Choroid plexus epithelial cell (primary cell): Measurements from ENCODE around the gene MAP2K1.
"Not testable (repeated sequence)": the region's sequence is repeated elsewhere in the genome, so short reads cannot be mapped to it uniquely, and the experiment has no call there.

ENCODE experiments used
- DNase-seq: peaks from one replicate; pipeline ENCODE4 v3.0.0-alpha.2; 2010; ENCODE audit warnings: low read depth
- H3K4me3 ChIP-seq: 2 replicates; pipeline ENCODE4 v1.5.1; 2011; ENCODE audit warnings: low read depth, mild to moderate bottlenecking, control low read depth, low read length, moderate library complexity
- CTCF ChIP-seq: conservative IDR thresholded peaks from 2 replicates; pipeline ENCODE4 v1.5.1; 2011; ENCODE audit warnings: low read depth, mild to moderate bottlenecking, control low read depth, inconsistent platforms, low read length, moderate library complexity

Gene MAP2K1

GRCh38 chr15:66388576-66388975, 1.9 kb downstream of the MAP2K1 start:
- no peak for TF ChIP-seq CTCF
- H3K4me3 ChIP-seq, result no peak overlapping the region
- no peak for DNase-seq

DNA sequence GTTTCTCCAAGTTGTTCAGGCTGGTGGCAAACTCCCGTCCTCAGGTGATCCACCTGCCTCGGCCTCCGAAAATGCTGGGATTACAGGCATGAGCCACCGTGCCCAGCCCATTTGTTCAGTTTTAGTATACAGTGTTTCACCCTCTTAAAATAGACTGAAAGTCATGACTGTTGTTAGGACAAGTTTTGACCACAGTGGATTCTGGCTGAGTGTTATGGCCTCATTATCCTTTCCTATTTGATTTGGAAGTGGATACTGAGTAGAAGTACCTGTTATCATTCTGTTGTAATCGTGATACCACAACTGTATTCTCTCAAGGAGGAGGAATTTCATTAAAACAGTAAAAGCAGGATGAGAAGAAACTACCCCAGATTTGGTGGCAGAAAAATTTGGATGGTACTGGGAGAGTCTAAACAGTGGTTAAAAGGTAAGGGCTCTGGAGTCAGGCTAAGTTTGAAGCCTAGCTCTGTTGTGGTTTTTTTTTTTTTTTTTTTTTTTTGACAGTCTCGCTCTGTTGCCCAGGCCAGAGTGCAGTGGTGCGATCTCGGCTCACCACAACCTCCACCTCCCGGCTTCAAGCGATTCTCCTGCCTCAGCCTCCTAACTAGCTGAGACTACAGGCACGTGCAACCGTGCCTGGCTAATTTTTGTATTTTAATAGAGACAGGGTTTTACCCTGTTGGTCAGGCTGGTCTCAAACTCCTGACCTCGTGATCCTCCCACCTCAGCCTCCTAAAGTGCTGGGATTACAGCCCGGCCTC, 2.6 kb downstream of the MAP2K1 start:
- no peak for TF ChIP-seq CTCF
- DNase-seq, result no peak
- H3K4me3 ChIP-seq, result no peak overlapping the region

GRCh38 chr15:66389859-66390381, 3.2 kb downstream of the MAP2K1 start:
- no peak for DNase-seq
- TF ChIP-seq CTCF, result no peak
- no peak overlapping the region for H3K4me3 ChIP-seq

DNA sequence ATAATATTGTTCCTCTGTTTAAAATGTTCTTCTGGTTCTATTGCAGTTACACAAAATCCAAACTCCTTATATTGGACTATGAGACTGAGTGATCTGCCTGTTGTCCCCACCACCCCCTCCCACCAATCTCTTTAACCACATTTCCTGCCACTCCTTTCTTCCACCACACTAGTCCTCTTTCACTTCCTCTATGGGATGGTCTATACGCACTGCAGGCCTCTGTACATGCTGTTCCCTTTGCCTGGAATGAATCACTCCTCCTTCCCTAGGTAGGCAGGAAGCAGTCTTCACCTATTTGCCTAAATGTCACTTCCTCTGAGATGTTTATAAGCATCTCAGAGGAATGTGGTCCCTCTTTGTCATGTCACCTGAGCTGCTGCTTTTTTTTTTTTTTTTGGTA, 4.0 kb downstream of the MAP2K1 start:
- no peak overlapping the region for H3K4me3 ChIP-seq
- DNase-seq, result no peak
- no peak for TF ChIP-seq CTCF

GRCh38 chr15:66393037-66393436, 6.3 kb downstream of the MAP2K1 start:
- not testable (repeated sequence) for H3K4me3 ChIP-seq, DNase-seq

DNA sequence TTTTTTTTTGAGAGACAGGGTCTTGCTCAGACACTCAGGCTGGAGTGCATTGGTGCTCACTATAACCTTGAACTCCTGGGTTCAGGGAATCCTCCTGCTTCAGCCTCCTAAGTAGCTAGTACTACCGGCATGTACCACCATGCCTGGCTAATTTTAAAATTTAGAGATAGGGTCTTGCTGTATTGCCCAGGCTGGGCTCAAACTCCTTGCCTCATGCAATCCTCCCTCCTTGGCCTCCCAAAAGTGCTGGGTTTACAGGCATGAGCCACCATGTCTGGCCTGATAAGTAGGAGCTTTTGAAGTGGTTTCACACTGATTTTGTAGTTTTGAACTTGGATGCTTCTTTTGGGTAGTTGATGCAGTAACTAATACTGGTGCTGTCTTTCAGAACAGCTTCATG, 7.8 kb downstream of the MAP2K1 start:
- DNase-seq, result no peak
- no peak for TF ChIP-seq CTCF
- H3K4me3 ChIP-seq, result no peak overlapping the region

GRCh38 chr15:66394915-66395314, 8.2 kb downstream of the MAP2K1 start:
- DNase-seq, result no peak
- TF ChIP-seq CTCF, result no peak
- no peak overlapping the region for H3K4me3 ChIP-seq
